CD4-positive, alpha-beta T cell treated with Interleukin-2 at 100 ng/mL for 4 hours (primary cell): ENCODE data around the gene RARA.
"Not testable (repeated sequence)": the region's sequence is repeated elsewhere in the genome, so short reads cannot be mapped to it uniquely, and the experiment has no call there.

Source experiments
- DNase-seq: peaks from one replicate; pipeline ENCODE4 v3.0.0-alpha.2; 2020; ENCODE audit warnings: low spot score

Gene RARA

DNA sequence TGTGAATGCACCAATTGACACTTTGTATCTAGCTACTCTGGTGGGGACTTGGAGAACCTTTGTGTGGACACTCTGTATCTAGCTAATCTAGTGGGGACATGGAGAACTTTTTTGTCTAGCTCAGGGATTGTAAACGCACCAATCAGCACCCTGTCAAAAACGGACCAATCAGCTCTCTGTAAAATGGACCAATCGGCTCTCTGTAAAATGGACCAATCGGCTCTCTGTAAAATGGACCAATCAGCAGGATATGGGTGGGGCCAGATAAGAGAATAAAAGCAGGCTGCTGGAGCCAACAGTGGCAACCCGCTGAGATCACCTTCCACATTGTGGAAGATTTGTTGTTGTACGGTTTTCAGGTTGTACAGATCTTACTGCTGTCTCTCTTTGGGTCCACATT lies 67.6 kb downstream of the RARA start:
- not testable (repeated sequence) for DNase-seq

DNA sequence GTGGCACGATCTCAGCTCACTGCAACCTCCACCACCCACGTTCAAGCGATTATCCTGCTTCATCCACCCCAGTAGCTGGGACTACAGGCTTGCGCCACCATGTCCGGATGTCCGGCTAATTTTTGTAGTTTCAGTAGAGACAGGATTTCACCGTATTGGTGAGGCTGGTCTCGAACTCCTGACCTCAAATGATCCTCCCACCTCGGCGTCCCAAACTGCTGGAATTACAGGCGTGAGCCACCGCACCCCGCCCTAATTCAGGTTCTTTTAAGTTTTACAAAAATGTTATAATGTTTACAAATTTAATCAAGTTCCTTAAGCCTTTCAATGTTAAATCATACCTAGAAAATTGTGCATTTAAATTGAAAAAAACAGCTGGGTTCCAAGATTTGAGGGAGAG lies 68.9 kb downstream of the RARA start:
- DNase-seq: no peak

DNA sequence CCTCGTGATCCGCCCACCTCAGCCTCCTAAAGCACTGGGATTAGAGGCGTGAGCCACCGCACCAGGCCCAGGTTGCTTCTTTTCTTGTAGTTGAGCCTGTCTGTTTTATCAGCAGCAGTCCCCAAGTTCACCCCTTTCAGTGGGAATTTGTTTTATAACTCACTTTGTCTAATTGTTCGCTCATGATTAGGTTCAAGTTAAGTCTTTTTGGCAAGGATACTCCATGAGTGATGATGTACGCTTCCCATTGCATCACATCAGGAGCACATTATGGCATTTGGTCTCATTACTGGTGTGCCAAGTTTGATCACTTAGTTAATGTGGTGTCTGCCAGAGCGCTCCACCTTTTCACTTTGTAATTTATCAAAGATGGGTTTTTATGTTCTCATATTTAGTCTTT lies 70.0 kb downstream of the RARA start:
- DNase-seq: no peak

DNA sequence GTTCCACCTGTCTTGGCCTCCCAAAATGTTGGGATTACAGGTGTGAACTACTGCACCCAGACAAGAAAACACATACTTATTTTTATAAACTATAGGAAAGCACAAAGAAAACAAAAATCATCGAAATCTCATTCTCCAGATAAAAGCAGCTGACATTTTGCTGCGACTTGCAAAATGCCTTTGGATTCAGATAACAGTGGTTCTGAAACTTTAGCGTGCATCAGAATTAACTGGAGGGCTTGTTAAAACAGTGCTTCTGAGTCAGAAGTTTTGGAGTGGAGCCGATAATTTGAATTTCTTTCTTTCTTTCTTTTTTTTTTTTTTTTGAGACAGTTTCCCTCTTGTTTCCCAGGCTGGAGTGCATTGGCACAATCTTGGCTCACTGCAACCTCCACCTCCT lies 73.3 kb downstream of the RARA start:
- DNase-seq: no peak

DNA sequence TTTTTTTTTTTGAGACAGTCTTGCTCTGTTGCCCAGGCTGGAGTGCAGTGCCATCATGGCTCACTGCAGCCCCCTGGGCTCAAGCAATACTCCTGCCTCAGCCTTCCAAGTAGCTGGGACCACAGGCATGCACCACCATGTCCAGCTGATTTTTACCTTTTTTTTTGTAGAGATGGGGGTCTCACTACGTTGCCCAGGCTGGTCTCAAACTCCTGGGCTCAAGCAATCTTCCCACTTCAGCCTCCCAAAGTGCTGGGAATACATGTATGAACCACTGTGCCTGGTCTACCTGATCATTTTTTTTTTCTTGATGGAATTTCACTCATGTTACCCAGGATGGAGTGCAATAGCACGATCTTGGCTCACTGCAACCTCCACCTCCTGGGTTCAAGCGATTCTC lies 77.6 kb downstream of the RARA start:
- DNase-seq: not testable (repeated sequence)

DNA sequence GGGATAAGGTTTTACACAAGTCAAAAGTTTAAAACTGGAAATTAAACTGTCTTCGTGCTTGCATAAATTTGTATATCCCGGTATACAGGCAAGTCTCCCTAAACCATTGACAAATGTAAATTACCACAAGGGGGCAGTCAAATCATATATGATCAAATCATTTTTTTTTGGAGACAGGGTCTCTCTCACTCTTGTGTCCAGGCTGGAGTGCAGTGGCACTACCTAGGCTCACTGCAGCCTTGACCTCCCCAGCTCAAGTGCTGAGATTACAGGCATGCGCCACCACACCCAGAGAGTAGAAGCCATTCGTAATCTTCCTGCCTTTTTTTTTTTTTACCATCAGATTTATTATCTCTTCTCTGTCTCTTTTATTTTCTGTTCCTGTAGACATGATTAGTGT lies 90.2 kb downstream of the RARA start:
- DNase-seq: peak; percentile 49

DNA sequence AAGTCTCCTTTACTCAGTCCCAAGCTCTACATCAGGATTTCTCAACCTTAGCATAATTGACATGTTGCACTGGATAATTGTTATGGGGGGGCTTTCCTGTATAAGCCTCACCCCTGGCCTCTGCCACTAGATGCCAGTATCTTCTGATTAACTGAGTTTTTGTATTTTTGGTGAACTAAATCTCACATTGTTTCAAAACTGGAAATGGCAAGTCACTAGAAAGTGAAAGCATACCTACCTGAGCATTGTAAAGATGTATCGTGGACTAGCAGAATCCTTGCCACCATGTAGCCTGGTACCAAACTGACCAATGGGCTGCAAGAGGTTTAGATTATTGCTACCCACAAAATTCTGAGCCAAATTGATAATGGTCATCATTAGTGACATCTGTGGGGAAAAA lies 93.7 kb downstream of the RARA start:
- peak; percentile 13 for DNase-seq

DNA sequence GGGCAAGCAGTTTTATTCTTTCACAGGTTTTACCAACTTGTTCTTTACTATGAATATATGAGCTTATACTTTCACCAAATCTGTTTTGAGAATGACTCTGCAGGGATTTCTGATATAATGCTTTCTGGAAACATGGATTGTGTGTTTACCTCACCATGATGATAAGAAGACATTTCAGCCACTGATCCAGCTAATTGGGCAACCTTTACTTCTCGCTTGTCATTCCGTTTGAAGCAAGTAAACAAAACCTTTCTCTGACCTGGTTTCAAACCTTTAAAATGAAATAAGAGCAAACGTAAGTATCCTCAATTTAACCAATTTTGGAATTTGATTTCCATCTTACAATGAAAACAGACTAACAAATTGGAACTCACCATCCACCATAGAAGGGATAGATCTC lies 95.0 kb downstream of the RARA start:
- no peak for DNase-seq
